ENCODE data around the gene TNXB. TPM values are rescaled to one million over a fixed set of nuclear protein-coding genes. Genes with fewer than 3 reads are reported as not detected.
A peak's percentile ranks its signal among the peaks of the same experiment; 100 is the strongest.
"Not testable (repeated sequence)": the region's sequence is repeated elsewhere in the genome, so short reads cannot be mapped to it uniquely, and the experiment has no call there.

Gene TNXB
- total RNA-seq, 2 experiments from 2014 or later: 3.1 to 5.5 TPM

- H3K36me3 Mint-ChIP-seq: no peaks in the 10 kb centered on the region
- no peaks in the 10 kb centered on the region for H3K4me1 Mint-ChIP-seq
- peaks cover 6% of the 10 kb centered on the region for H3K27me3 Mint-ChIP-seq
- ATAC-seq (no peak), DNase-seq (no peak)
- H3K4me3 Mint-ChIP-seq: no peak overlapping the region
- CTCF ChIA-PET: interaction anchor here (1.1 to 1.9 kb wide), 5 partner anchors 22 to 201 kb away, joined by 3 to 5 read pairs (median 4); no protein-coding TSS in a partner anchor
- no peaks in the 10 kb centered on the region for H3K9me3 Mint-ChIP-seq (ENCODE audit: low read depth)
- H3K27ac Mint-ChIP-seq: no peak overlapping the region
Measured at GRCh38 chr6:32047084-32047478, 62.1 kb downstream of the TNXB start.

- CTCF ChIA-PET: interaction anchor here (0.8 to 1.9 kb wide), 3 partner anchors 32 to 95 kb away, joined by 3 to 4 read pairs (median 4); no protein-coding TSS in a partner anchor
- H3K36me3 Mint-ChIP-seq: no peaks in the 10 kb centered on the region
- H3K9me3 Mint-ChIP-seq (ENCODE audit: low read depth): no peaks in the 10 kb centered on the region
Measured at GRCh38 chr6:32046450-32047083, 62.6 kb downstream of the TNXB start.

GRCh38 chr6:32045811-32046449 is 63.2 kb downstream of the TNXB start:
- CTCF ChIA-PET: interaction anchor here (0.8 to 1.9 kb wide), 2 partner anchors 47 to 96 kb away, joined by 3 to 4 read pairs; no protein-coding TSS in a partner anchor
- no peak overlapping the region for H3K27ac Mint-ChIP-seq

More at GRCh38 chr6:32046450-32047083, 62.6 kb downstream of the TNXB start:
- no peak overlapping the region for H3K27ac Mint-ChIP-seq
- ATAC-seq (no peak), DNase-seq (no peak)
- H3K27me3 Mint-ChIP-seq: peaks cover 3% of the 10 kb centered on the region
- H3K4me1 Mint-ChIP-seq: no peaks in the 10 kb centered on the region
- H3K4me3 Mint-ChIP-seq: no peak overlapping the region

GRCh38 chr6:32044916-32045315 is 64.2 kb downstream of the TNXB start:
- H3K36me3 Mint-ChIP-seq; ATAC-seq; H3K27me3 Mint-ChIP-seq; H3K4me1 Mint-ChIP-seq; H3K27ac Mint-ChIP-seq; DNase-seq; H3K9me3 Mint-ChIP-seq (ENCODE audit: low read depth); H3K4me3 Mint-ChIP-seq; CTCF ChIA-PET: not testable (repeated sequence)

More at GRCh38 chr6:32045811-32046449, 63.2 kb downstream of the TNXB start:
- Mint-ChIP-seq H3K9me3 (ENCODE audit: low read depth) (no peaks in the 10 kb centered on the region), H3K4me3 (no peak overlapping the region), H3K4me1 (no peaks in the 10 kb centered on the region), H3K27me3 (peaks cover 2% of the 10 kb centered on the region), H3K36me3 (no peaks in the 10 kb centered on the region)
- DNase-seq (no peak), ATAC-seq (no peak)

GRCh38 chr6:32043589-32044380 is 65.4 kb downstream of the TNXB start:
- ATAC-seq; H3K9me3 Mint-ChIP-seq (ENCODE audit: low read depth); H3K4me1 Mint-ChIP-seq; CTCF ChIA-PET; H3K4me3 Mint-ChIP-seq; H3K36me3 Mint-ChIP-seq; H3K27me3 Mint-ChIP-seq; H3K27ac Mint-ChIP-seq; DNase-seq: not testable (repeated sequence)

- H3K4me1 Mint-ChIP-seq; H3K27ac Mint-ChIP-seq; H3K4me3 Mint-ChIP-seq; CTCF ChIA-PET; ATAC-seq; DNase-seq; H3K9me3 Mint-ChIP-seq (ENCODE audit: low read depth); H3K36me3 Mint-ChIP-seq; H3K27me3 Mint-ChIP-seq: not testable (repeated sequence)
Measured at GRCh38 chr6:32042276-32042675, 66.9 kb downstream of the TNXB start.

GRCh38 chr6:32041385-32041784 is 67.8 kb downstream of the TNXB start:
- CTCF ChIA-PET: not testable (repeated sequence)

GRCh38 chr6:32041050-32041321 is 68.2 kb downstream of the TNXB start:
- H3K4me3 Mint-ChIP-seq; ATAC-seq; H3K36me3 Mint-ChIP-seq; H3K27me3 Mint-ChIP-seq; H3K4me1 Mint-ChIP-seq; H3K9me3 Mint-ChIP-seq (ENCODE audit: low read depth); DNase-seq; H3K27ac Mint-ChIP-seq; CTCF ChIA-PET: not testable (repeated sequence)

More at GRCh38 chr6:32041385-32041784, 67.8 kb downstream of the TNXB start:
- H3K4me3 Mint-ChIP-seq; H3K27me3 Mint-ChIP-seq; H3K9me3 Mint-ChIP-seq (ENCODE audit: low read depth); H3K36me3 Mint-ChIP-seq; DNase-seq; H3K4me1 Mint-ChIP-seq; H3K27ac Mint-ChIP-seq; ATAC-seq: not testable (repeated sequence)

- CTCF ChIA-PET; H3K27ac Mint-ChIP-seq; H3K27me3 Mint-ChIP-seq; H3K9me3 Mint-ChIP-seq (ENCODE audit: low read depth); H3K4me3 Mint-ChIP-seq; ATAC-seq; H3K4me1 Mint-ChIP-seq; H3K36me3 Mint-ChIP-seq; DNase-seq: not testable (repeated sequence)
Measured at GRCh38 chr6:32040299-32041049, 68.7 kb downstream of the TNXB start.

GRCh38 chr6:32039321-32040274 is 69.5 kb downstream of the TNXB start:
- H3K27me3 Mint-ChIP-seq; H3K9me3 Mint-ChIP-seq (ENCODE audit: low read depth); H3K36me3 Mint-ChIP-seq; H3K4me1 Mint-ChIP-seq; H3K27ac Mint-ChIP-seq; CTCF ChIA-PET; DNase-seq; ATAC-seq; H3K4me3 Mint-ChIP-seq: not testable (repeated sequence)

- ATAC-seq; H3K36me3 Mint-ChIP-seq; CTCF ChIA-PET; H3K9me3 Mint-ChIP-seq (ENCODE audit: low read depth); H3K4me3 Mint-ChIP-seq; H3K27ac Mint-ChIP-seq; DNase-seq; H3K27me3 Mint-ChIP-seq; H3K4me1 Mint-ChIP-seq: not testable (repeated sequence)
Measured at GRCh38 chr6:32038878-32039277, 70.3 kb downstream of the TNXB start.

- H3K36me3 Mint-ChIP-seq; CTCF ChIA-PET; DNase-seq; H3K9me3 Mint-ChIP-seq (ENCODE audit: low read depth); H3K4me3 Mint-ChIP-seq; H3K4me1 Mint-ChIP-seq; H3K27ac Mint-ChIP-seq; H3K27me3 Mint-ChIP-seq: not testable (repeated sequence)
- ATAC-seq: peak; percentile 77
Measured at GRCh38 chr6:32037598-32038524, 71.3 kb downstream of the TNXB start, which contains the start of gene CYP21A2. Gene CYP21A2, plus strand, starts transcription at chr6:32038415. Its CDS starts 8 bp downstream, at chr6:32038423.
